ENCODE results near the gene PRKN. TPM values are rescaled to one million over a fixed set of nuclear protein-coding genes. Genes with fewer than 3 reads are reported as not detected.
"Not testable (repeated sequence)": the region's sequence is repeated elsewhere in the genome, so short reads cannot be mapped to it uniquely, and the experiment has no call there.

Gene PRKN
- total RNA-seq, 6 experiments from 2014 or later: 0.32 TPM; not detected in 5

DNA sequence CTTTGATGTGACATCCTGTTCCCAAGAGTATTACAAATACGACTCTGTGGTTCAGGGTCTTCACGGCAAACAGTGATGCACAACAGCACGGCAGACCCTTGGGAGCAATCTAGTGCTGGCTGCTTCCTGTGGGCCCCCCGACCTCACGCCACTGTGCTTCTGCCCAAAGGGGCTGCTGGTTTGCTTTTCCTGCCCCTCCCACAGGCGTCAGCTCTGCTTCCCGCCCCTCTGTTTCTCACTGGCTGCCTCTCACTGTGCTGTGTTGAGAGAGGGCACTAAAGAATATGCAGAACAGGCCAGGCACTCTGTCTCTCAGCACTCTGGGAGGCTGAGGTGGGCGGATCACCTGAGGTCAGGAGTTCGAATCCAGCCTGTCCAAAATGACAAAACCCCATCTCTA is 899.2 kb downstream of the PRKN start:
- no peak overlapping the region for H3K4me3 Mint-ChIP-seq
- DNase-seq: no peak
- H3K27me3 Mint-ChIP-seq (ENCODE audit: insufficient read depth): no peaks in the 10 kb centered on the region; the same call in 1 of the 2 replicates
- TF ChIP-seq, protein P1, sequence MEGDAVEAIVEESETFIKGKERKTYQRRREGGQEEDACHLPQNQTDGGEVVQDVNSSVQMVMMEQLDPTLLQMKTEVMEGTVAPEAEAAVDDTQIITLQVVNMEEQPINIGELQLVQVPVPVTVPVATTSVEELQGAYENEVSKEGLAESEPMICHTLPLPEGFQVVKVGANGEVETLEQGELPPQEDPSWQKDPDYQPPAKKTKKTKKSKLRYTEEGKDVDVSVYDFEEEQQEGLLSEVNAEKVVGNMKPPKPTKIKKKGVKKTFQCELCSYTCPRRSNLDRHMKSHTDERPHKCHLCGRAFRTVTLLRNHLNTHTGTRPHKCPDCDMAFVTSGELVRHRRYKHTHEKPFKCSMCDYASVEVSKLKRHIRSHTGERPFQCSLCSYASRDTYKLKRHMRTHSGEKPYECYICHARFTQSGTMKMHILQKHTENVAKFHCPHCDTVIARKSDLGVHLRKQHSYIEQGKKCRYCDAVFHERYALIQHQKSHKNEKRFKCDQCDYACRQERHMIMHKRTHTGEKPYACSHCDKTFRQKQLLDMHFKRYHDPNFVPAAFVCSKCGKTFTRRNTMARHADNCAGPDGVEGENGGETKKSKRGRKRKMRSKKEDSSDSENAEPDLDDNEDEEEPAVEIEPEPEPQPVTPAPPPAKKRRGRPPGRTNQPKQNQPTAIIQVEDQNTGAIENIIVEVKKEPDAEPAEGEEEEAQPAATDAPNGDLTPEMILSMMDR (IDR thresholded peaks at IDR 0.05): no peak
- H3K4me1 Mint-ChIP-seq (ENCODE audit: low read depth): no peaks in the 10 kb centered on the region
- no peaks in the 10 kb centered on the region for H3K36me3 Mint-ChIP-seq (ENCODE audit: low read depth)
- H3K27ac Mint-ChIP-seq: no peak overlapping the region
- peaks cover 34% of the 10 kb centered on the region for H3K9me3 Mint-ChIP-seq

DNA sequence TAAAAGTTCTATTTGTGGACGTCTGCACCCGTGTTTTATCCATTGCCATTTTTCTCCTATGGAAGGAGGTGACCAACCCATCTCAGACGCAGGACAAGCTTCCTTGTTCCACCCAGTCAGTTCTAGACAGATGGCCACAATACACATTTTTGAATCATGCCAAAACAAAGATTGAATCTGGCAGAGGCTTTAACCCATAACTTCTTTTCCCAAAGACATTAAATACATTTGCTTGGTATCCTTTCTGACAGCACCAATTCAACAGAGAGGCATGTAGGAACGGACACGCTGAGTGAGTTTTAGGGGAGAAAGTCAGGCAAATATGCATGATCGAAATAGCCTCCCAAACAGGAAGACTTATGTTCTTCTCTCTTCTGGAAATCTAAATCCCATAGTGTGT is 901.1 kb downstream of the PRKN start:
- TF ChIP-seq, protein P1 (IDR thresholded peaks at IDR 0.05): no peak

DNA sequence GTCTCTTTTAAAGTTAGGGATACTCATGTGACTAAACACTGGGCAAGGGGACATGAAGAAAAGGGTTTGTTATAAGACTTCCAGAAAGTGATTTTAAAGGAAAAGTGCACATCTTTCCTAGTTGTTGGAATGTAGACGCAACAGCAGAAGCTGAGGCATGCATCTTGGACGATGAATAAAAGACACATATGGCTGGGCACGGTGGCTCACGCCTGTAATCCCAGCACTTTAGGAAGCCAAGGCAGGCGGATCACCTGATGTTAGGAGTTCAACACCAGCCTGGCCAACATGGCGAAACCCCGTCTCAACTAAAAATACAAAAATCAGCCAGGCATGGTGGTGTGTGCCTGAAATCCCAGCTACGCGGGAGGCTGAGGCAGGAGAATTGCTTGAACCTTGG is 905.4 kb downstream of the PRKN start:
- H3K27ac Mint-ChIP-seq; H3K27me3 Mint-ChIP-seq (ENCODE audit: insufficient read depth); H3K4me3 Mint-ChIP-seq; H3K36me3 Mint-ChIP-seq (ENCODE audit: low read depth); H3K4me1 Mint-ChIP-seq (ENCODE audit: low read depth); DNase-seq: not testable (repeated sequence)
- H3K9me3 Mint-ChIP-seq: peaks cover 37% of the 10 kb centered on the region

More for the DNA sequence above, 901.1 kb downstream of the PRKN start:
- H3K9me3 Mint-ChIP-seq: peaks cover 34% of the 10 kb centered on the region
- H3K4me1 Mint-ChIP-seq (ENCODE audit: low read depth): no peaks in the 10 kb centered on the region
- no peak for DNase-seq
- no peak overlapping the region for H3K27ac Mint-ChIP-seq
- no peak overlapping the region for H3K4me3 Mint-ChIP-seq
- H3K36me3 Mint-ChIP-seq (ENCODE audit: low read depth): no peaks in the 10 kb centered on the region
- H3K27me3 Mint-ChIP-seq (ENCODE audit: insufficient read depth): no peaks in the 10 kb centered on the region; the same call in 1 of the 2 replicates

DNA sequence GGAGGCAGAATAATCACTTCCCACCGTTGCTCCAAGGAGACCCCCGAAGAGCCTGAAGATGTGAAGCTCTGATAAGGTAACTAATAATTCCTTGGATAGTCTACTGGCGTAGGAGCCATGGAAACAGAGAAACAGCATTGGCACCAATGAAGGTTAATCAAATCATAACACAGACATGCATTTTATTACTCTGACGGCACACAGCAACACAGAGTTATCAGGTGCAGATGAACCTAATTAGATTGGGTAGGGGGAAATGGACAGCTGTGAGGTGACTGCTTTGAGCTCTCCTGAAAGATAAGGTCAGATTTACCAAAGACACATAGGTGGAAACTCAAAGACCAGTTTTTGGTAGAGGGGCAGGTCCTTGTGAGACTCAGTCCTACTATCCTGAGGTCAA is 909.7 kb downstream of the PRKN start:
- H3K36me3 Mint-ChIP-seq (ENCODE audit: low read depth): 0 out of 2 replicates have a peak, but pooled peaks cover 4% of the 10 kb centered on the region
- H3K9me3 Mint-ChIP-seq: peaks cover 54% of the 10 kb centered on the region
- TF ChIP-seq, protein P1 (IDR thresholded peaks at IDR 0.05): no peak
- H3K27ac Mint-ChIP-seq: no peak overlapping the region
- H3K27me3 Mint-ChIP-seq (ENCODE audit: insufficient read depth): no peaks in the 10 kb centered on the region
- no peak for DNase-seq
- H3K4me1 Mint-ChIP-seq (ENCODE audit: low read depth): no peaks in the 10 kb centered on the region
- no peak overlapping the region for H3K4me3 Mint-ChIP-seq

DNA sequence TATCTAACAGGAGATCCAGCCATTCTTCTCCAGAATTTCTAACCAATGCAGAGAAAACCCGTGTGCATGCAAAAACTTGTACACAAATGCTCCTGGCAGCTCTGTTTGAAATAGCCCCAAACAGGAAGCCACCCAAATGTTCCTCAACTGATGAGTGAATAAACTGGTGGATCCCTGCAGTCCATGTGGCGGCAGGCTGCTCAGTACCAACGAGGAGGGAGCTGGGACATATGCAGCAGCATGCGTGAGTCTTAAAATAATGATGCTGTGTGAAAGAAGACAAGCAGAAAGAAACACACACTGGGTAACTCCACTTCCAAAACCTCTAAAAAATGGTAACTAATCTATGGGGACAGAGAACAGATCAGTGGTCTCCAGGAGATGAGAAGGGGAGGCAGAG is 911.6 kb downstream of the PRKN start:
- Mint-ChIP-seq H3K4me1 (ENCODE audit: low read depth) (no peaks in the 10 kb centered on the region), H3K36me3 (ENCODE audit: low read depth) (0 out of 2 replicates have a peak, but pooled peaks cover 4% of the 10 kb centered on the region), H3K27ac (no peak overlapping the region), H3K9me3 (peaks cover 56% of the 10 kb centered on the region), H3K4me3 (no peak overlapping the region), H3K27me3 (ENCODE audit: insufficient read depth) (no peaks in the 10 kb centered on the region)
- DNase-seq: no peak
- TF ChIP-seq, protein P1 (IDR thresholded peaks at IDR 0.05): no peak

DNA sequence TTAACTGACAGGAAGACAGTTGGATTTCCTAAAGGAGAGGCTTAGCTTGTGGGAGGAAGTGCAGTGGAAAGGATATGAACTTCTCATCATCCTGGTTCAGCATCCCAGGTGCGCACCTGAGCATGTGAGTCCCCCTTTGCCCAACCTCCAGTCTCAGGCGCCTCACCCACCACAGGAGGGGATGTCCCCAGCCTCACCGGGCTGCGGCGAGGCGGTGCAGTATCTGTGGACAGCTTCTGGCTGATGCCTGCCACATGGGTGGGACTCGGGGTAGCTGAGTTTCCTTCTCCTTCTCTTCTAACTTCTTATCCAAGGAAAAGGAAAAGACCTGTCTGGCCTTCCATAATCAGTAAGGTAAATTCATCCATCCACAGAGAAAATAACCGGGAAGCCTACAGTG is 914.4 kb downstream of the PRKN start:
- no peak overlapping the region for H3K27ac Mint-ChIP-seq
- TF ChIP-seq, protein P1 (IDR thresholded peaks at IDR 0.05): no peak
- H3K27me3 Mint-ChIP-seq (ENCODE audit: insufficient read depth): no peaks in the 10 kb centered on the region
- H3K9me3 Mint-ChIP-seq: peaks cover 51% of the 10 kb centered on the region
- H3K36me3 Mint-ChIP-seq (ENCODE audit: low read depth): 0 out of 2 replicates have a peak, but pooled peaks cover 4% of the 10 kb centered on the region
- no peak overlapping the region for H3K4me3 Mint-ChIP-seq
- DNase-seq: no peak
- H3K4me1 Mint-ChIP-seq (ENCODE audit: low read depth): no peaks in the 10 kb centered on the region
